ENCODE measurements around the gene CSNK2B. TPM values are rescaled to one million over a fixed set of nuclear protein-coding genes. Genes with fewer than 3 reads are reported as not detected.

The CSNK2B gene
- total and polyA plus RNA-seq, 11 donors = 111 to 323 (median 124) TPM

DNA sequence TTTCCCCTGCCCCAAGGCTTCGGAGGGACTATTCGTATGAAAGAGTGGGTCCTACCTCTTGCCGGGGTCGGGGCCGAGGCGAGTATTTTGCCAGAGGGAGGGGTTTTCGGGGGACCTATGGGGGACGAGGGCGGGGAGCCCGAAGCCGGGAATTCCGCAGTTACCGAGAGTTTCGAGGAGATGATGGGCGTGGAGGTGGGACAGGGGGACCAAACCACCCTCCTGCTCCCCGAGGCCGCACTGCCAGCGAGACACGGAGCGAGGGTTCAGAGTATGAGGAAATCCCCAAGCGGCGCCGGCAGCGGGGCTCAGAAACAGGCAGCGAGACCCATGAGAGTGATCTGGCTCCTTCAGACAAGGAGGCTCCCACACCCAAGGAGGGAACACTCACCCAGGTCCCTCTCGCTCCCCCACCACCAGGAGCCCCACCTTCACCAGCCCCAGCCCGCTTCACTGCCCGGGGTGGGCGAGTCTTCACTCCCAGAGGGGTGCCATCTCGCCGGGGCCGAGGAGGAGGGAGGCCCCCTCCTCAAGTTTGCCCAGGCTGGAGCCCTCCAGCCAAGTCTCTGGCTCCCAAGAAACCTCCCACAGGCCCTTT, 34.1 kb upstream of the CSNK2B start:
- no peak for DNase-seq
- intact Hi-C loops (cut with DNase I) = no loop called here
- Histone ChIP-seq H3K9me3 (no peaks in the 10 kb centered on the region), H3K4me1 (peaks cover 0 to 4% (median 0%) of the 10 kb centered on the region in 12 donors), H3K27me3 (no peaks in the 10 kb centered on the region), H3K36me3 (peaks cover 5 to 100% (median 100%) of the 10 kb centered on the region in 9 donors), H3K4me3 (no peak overlapping the region), H3K27ac (no peak overlapping the region)
- peak in 3 of 4 donors; percentile 10 to 20 (median 18) for ATAC-seq
- WGBS, 4 donors = 88 to 91% (median 90%) methylated on average over 27 to 32 of the region's 32 CpGs
- no peak for TF ChIP-seq POLR2A (IDR thresholded peaks at IDR 0.05)
- TF ChIP-seq, protein P1, sequence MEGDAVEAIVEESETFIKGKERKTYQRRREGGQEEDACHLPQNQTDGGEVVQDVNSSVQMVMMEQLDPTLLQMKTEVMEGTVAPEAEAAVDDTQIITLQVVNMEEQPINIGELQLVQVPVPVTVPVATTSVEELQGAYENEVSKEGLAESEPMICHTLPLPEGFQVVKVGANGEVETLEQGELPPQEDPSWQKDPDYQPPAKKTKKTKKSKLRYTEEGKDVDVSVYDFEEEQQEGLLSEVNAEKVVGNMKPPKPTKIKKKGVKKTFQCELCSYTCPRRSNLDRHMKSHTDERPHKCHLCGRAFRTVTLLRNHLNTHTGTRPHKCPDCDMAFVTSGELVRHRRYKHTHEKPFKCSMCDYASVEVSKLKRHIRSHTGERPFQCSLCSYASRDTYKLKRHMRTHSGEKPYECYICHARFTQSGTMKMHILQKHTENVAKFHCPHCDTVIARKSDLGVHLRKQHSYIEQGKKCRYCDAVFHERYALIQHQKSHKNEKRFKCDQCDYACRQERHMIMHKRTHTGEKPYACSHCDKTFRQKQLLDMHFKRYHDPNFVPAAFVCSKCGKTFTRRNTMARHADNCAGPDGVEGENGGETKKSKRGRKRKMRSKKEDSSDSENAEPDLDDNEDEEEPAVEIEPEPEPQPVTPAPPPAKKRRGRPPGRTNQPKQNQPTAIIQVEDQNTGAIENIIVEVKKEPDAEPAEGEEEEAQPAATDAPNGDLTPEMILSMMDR (IDR thresholded peaks at IDR 0.05) = no peak

DNA sequence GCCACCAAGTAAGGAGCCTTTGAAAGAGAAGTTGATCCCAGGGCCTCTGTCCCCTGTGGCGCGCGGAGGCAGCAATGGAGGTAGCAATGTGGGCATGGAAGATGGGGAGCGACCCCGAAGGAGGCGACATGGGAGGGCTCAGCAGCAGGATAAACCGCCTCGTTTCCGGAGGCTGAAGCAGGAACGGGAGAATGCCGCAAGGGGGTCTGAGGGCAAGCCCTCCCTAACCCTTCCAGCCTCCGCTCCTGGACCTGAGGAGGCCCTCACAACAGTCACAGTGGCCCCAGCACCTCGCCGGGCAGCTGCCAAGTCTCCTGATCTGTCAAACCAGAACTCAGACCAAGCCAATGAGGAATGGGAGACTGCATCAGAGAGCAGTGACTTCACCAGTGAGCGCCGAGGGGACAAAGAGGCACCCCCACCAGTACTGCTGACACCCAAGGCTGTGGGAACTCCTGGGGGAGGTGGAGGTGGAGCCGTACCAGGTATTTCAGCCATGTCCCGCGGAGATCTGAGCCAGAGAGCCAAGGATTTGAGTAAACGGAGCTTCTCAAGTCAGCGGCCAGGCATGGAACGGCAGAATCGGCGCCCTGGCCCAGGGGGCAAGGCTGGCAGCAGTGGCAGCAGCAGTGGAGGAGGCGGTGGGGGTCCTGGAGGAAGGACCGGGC, 33.5 kb upstream of the CSNK2B start:
- peak in 3 of 4 donors; percentile 2 to 3 (median 3) for ATAC-seq
- Histone ChIP-seq H3K27me3 (no peaks in the 10 kb centered on the region), H3K36me3 (peaks cover 2 to 100% (median 100%) of the 10 kb centered on the region in 9 donors), H3K4me1 (peaks cover 0 to 4% (median 0%) of the 10 kb centered on the region in 12 donors), H3K4me3 (no peak overlapping the region), H3K9me3 (no peaks in the 10 kb centered on the region), H3K27ac (peak overlapping the region in 1 of 12 donors; percentile 11)
- TF ChIP-seq, protein P1 (IDR thresholded peaks at IDR 0.05) = no peak
- TF ChIP-seq POLR2A (IDR thresholded peaks at IDR 0.05) = no peak
- intact Hi-C loops (cut with DNase I) = no loop called here
- WGBS, 4 donors = 91 to 92% (median 91%) methylated on average over 26 of the region's 26 CpGs
- DNase-seq = no peak

DNA sequence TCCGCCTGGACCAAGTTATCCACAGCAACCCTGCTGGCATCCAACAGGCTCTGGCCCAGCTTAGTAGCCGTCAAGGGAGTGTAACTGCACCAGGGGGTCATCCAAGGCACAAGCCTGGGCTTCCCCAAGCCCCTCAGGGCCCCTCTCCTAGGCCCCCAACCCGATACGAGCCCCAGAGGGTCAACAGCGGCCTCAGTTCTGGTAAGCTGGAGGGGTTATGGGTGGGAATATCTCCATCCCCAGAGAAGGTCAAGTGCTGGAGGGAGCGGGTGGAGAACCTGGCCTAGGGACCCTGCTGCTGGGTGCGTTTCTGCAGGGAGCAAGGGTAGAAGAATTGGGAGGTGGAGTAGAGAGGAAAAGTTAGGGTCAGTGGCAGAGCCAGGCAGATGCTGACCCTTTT, 32.4 kb upstream of the CSNK2B start:
- H3K4me3 ChIP-seq = no peak overlapping the region
- TF ChIP-seq POLR2A (IDR thresholded peaks at IDR 0.05) = no peak
- TF ChIP-seq, protein P1 (IDR thresholded peaks at IDR 0.05) = no peak
- WGBS, 4 donors = 80 to 88% (median 84%) methylated on average over 7 of the region's 7 CpGs
- DNase-seq = no peak
- ATAC-seq = no peak
- H3K4me1 ChIP-seq = peaks cover 0 to 4% (median 0%) of the 10 kb centered on the region in 12 donors
- no peaks in the 10 kb centered on the region for H3K9me3 ChIP-seq
- peaks cover 2 to 100% (median 100%) of the 10 kb centered on the region in 9 donors for H3K36me3 ChIP-seq
- peak overlapping the region in 1 of 12 donors; percentile 17 for H3K27ac ChIP-seq
- H3K27me3 ChIP-seq = no peaks in the 10 kb centered on the region
- intact Hi-C loops (cut with DNase I) = no loop called here

DNA sequence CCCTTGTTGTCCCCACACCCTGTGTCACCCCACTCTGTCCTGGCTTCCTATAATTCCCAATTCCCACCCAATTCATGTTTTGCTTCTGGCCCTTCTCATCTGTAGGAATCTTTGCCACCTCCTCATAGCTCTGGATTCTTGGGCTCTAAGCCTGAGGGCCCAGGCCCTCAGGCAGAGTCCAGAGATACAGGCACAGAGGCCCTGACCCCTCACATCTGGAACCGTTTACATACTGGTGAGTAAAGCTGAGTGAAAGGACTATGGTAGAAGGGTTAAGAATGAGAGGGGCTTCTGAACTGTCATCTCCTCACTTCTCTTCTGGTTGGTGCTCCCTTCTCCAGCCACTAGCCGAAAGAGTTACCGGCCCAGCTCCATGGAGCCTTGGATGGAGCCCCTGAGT, 31.7 kb upstream of the CSNK2B start:
- peaks cover 2 to 100% (median 100%) of the 10 kb centered on the region in 9 donors for H3K36me3 ChIP-seq
- DNase-seq (no peak), ATAC-seq (no peak)
- H3K4me1 ChIP-seq = peaks cover 0 to 4% (median 0%) of the 10 kb centered on the region in 12 donors
- WGBS, 4 donors = 86 to 93% (median 89%) methylated on average over 3 of the region's 3 CpGs
- no peaks in the 10 kb centered on the region for H3K27me3 ChIP-seq
- no peak overlapping the region for H3K4me3 ChIP-seq
- no peak overlapping the region for H3K27ac ChIP-seq
- H3K9me3 ChIP-seq = no peaks in the 10 kb centered on the region
- intact Hi-C loops (cut with DNase I) = no loop called here
- TF ChIP-seq, protein P1 (IDR thresholded peaks at IDR 0.05) = no peak
- no peak for TF ChIP-seq POLR2A (IDR thresholded peaks at IDR 0.05)
